K562 (cell line): ENCODE data around the gene EGFL7. TPM values are rescaled to one million over a fixed set of nuclear protein-coding genes. Genes with fewer than 3 reads are reported as not detected.

Experiments
- ARID2 ChIP-seq: fragments of 450-650 bp; IDR thresholded peaks from 2 replicates; pipeline ENCODE4 v1.6.1; 2017; ENCODE audit warnings: antibody characterized with exemption, mild to moderate bottlenecking
- FOXM1 ChIP-seq, 2 experiments: fragments of 450-650 bp in 1 of 2; sonication (generic) in 1 of 2; formaldehyde crosslinking in 1 of 2; IDR thresholded peaks; 2 replicates each; pipeline versions ENCODE4 v1.6.1 to v1.9.0; 2017 to 2022; ENCODE audit warnings: low read depth in 2 of 2, mild to moderate bottlenecking in 2 of 2, missing genetic modification reagents in 1 of 2, moderate library complexity in 1 of 2
- GATA2 ChIP-seq: sonication (generic); formaldehyde crosslinking; IDR thresholded peaks from 2 replicates; pipeline ENCODE4 v1.4.0; 2020; ENCODE audit warnings: mild to moderate bottlenecking, missing genetic modification reagents
- HOXB6 ChIP-seq: fragments of 250-450 bp; sonication (Bioruptor Pico); IDR thresholded peaks from 2 replicates; pipeline ENCODE4 v1.5.1; 2022; ENCODE audit warnings: mild to moderate bottlenecking, borderline replicate concordance
- JUND ChIP-seq, 2 experiments: IDR thresholded peaks; 2 replicates in 1 of 2; 3 replicates in 1 of 2; pipeline ENCODE4 v1.6.1; 2011; ENCODE audit warnings: borderline replicate concordance in 2 of 2, low read depth in 2 of 2, low read length in 2 of 2, improper control_type of control experiment in 1 of 2, missing biosample characterization in 1 of 2, missing genetic modification characterization in 1 of 2, missing genetic modification reagents in 1 of 2
- MCM5 ChIP-seq: fragments of 450-650 bp; IDR thresholded peaks from 2 replicates; pipeline ENCODE4 v1.6.1; 2016; ENCODE audit warnings: low read depth
- MYNN ChIP-seq, 2 experiments: sonication (generic); formaldehyde crosslinking in 1 of 2; IDR thresholded peaks; 2 replicates each; pipeline versions ENCODE4 v1.5.0 to v1.6.1; 2016 to 2020; ENCODE audit warnings: antibody characterized with exemption in 1 of 2, missing genetic modification reagents in 1 of 2
- NEUROD1 ChIP-seq: fragments of 150-350 bp; IDR thresholded peaks from 2 replicates; pipeline ENCODE4 v1.6.1; 2014; ENCODE audit warnings: borderline replicate concordance, low read length, low read depth; ENCODE audit not compliant: partially characterized antibody
- NFIC ChIP-seq: fragments of 450-650 bp; IDR thresholded peaks from 2 replicates; pipeline ENCODE4 v1.6.1; 2017; ENCODE audit warnings: mild to moderate bottlenecking, inconsistent platforms
- NFXL1 ChIP-seq: fragments of 450-650 bp; formaldehyde crosslinking; IDR thresholded peaks from 2 replicates; pipeline ENCODE4 v1.4.0; 2021; ENCODE audit warnings: mild to moderate bottlenecking
- POLR3G ChIP-seq: IDR thresholded peaks from 2 replicates; pipeline ENCODE4 v1.6.1; 2011; ENCODE audit not compliant: insufficient read length, insufficient replicate concordance; ENCODE audit errors: extremely low read depth
- SAFB2 ChIP-seq: fragments of 200-400 bp; formaldehyde crosslinking; IDR thresholded peaks from 2 replicates; pipeline ENCODE4 v1.6.1; 2018; ENCODE audit warnings: borderline replicate concordance, low read length, low read depth, moderate library complexity; ENCODE audit not compliant: severe bottlenecking
- SPI1 ChIP-seq: IDR thresholded peaks from 2 replicates; pipeline ENCODE4 v1.6.1; 2011; ENCODE audit warnings: low read depth, low read length, control low read depth, borderline replicate concordance
- TCFL5 ChIP-seq: fragments of 250-450 bp; sonication (Bioruptor Pico); conservative IDR thresholded peaks from 2 replicates; pipeline ENCODE4 v1.6.1; 2021; ENCODE audit warnings: mild to moderate bottlenecking, moderate library complexity, matching md5 sums
- TRIM24 ChIP-seq, 2 experiments: fragments of 450-650 bp; IDR thresholded peaks; 2 replicates each; pipeline ENCODE4 v1.6.1; 2016
- ZBTB17 ChIP-seq: fragments of 450-650 bp; formaldehyde crosslinking; IDR thresholded peaks from 2 replicates; pipeline ENCODE4 v1.4.0; 2020; ENCODE audit warnings: mild to moderate bottlenecking
- ZNF277 ChIP-seq: fragments of 250-450 bp; sonication (Bioruptor Pico); IDR thresholded peaks from 2 replicates; pipeline ENCODE4 v1.8.0; 2022; ENCODE audit warnings: inconsistent platforms, mild to moderate bottlenecking, moderate library complexity, borderline replicate concordance
- ZNF311 ChIP-seq: fragments of 250-450 bp; sonication (Bioruptor Pico); IDR thresholded peaks from 2 replicates; pipeline ENCODE4 v1.4.0; 2020; ENCODE audit warnings: mild to moderate bottlenecking, moderate library complexity
- ZNF354B ChIP-seq: fragments of 250-450 bp; sonication (Bioruptor Pico); IDR thresholded peaks from 2 replicates; pipeline ENCODE4 v1.4.0; 2020
- ZNF609 ChIP-seq: sonication (generic); formaldehyde crosslinking; IDR thresholded peaks from 2 replicates; pipeline ENCODE4 v1.8.1; 2023; ENCODE audit warnings: missing genetic modification reagents, mild to moderate bottlenecking, borderline replicate concordance
- ZNF77 ChIP-seq: fragments of 250-450 bp; sonication (Bioruptor Pico); IDR thresholded peaks from 2 replicates; pipeline ENCODE4 v1.5.0; 2020
- polyA plus RNA-seq, 8 experiments: library from polyadenylated mRNA; depleted of rRNA in 4 of 8; stranded (reverse) in 5 of 8; unstranded in 3 of 8; fragments of >200 nt; fragmentation: Nextera tagmentation in 2 of 8; fragmentation: Illumina TruSeq in 1 of 8; extraction: Ambion mirVana in 2 of 8; extraction: Trizol in 1 of 8; gene quantifications; 2 replicates each; pipeline versions ENCODE4 v1.2.1 to v1.2.3, GENCODE V29; 2011 to 2014; ENCODE audit warnings: inconsistent platforms in 1 of 8, missing spikeins in 1 of 8
- total RNA-seq, 7 experiments: library from RNA; depleted of rRNA in 6 of 7; stranded (reverse); fragments of >200 nt in 6 of 7; fragmentation: Illumina TruSeq in 2 of 7; extraction: Trizol in 2 of 7; gene quantifications; 2 replicates each; pipeline versions ENCODE4 v1.2.1 to v1.2.3, GENCODE V29; 2011 to 2021; ENCODE audit warnings: low replicate concordance in 1 of 7

The EGFL7 gene
- total and polyA plus RNA-seq, 9 of the 15 experiments (the other 6 are each of a cell fraction or from before 2014, with no cell fraction given): 1.5 to 286 (median 55.5) TPM

GRCh38 chr9:136645903-136646754, 16.6 kb upstream of the EGFL7 start (continued):
- no peak for TF ChIP-seq HOXB6 (CRISPR knock-in tag)
- TF ChIP-seq GATA2 (CRISPR knock-in tag): peak; percentile 75
- peak; percentile 7 for TF ChIP-seq NEUROD1
- no peak for TF ChIP-seq SPI1
- peak; percentile 69 for TF ChIP-seq ZNF311 (CRISPR knock-in tag)
- no peak for TF ChIP-seq ZNF354B (CRISPR knock-in tag)
- TF ChIP-seq MYNN (IDR thresholded peaks at IDR 0.05): 0 out of 2 replicates have a peak, but pooled peaks have one; percentile 31
- no peak for TF ChIP-seq MYNN (CRISPR knock-in tag; IDR thresholded peaks at IDR 0.05)
- TF ChIP-seq ARID2: no peak
- TF ChIP-seq JUND (IDR thresholded peaks at IDR 0.05; ENCODE audit: borderline replicate concordance, low read depth, low read length): peak; percentile 39; the same call in 1 of the 2 replicates
- no peak; the same call in 2 of the 3 replicates for TF ChIP-seq JUND (tag; IDR thresholded peaks at IDR 0.05; ENCODE audit: borderline replicate concordance, low read depth, low read length)
- TF ChIP-seq POLR3G: no peak
- no peak for TF ChIP-seq ZNF277 (CRISPR knock-in tag)
- no peak for TF ChIP-seq MCM5
- TF ChIP-seq FOXM1 (IDR thresholded peaks at IDR 0.05; ENCODE audit: low read depth): no peak
- TF ChIP-seq FOXM1 (CRISPR knock-in tag; IDR thresholded peaks at IDR 0.05; ENCODE audit: low read depth): no peak
- TF ChIP-seq NFIC: peak; percentile 34; the same call in 1 of the 2 replicates
- TF ChIP-seq ZBTB17 (CRISPR knock-in tag): peak; percentile 77
- TF ChIP-seq TRIM24 (IDR thresholded peaks at IDR 0.05): peak in 1 of 2 experiments; percentile 24; a peak in 1 of 4 replicates
- no peak for TF ChIP-seq NFXL1 (CRISPR knock-in tag)
- TF ChIP-seq TCFL5 (CRISPR knock-in tag): no peak
- no peak for TF ChIP-seq SAFB2
- TF ChIP-seq ZNF609 (CRISPR knock-in tag): no peak; the same call in 1 of the 2 replicates
- no peak for TF ChIP-seq ZNF77 (CRISPR knock-in tag)
